ENCODE results near the gene NIPAL4.

- no peak for TF ChIP-seq CTCF (IDR thresholded peaks at IDR 0.05; ENCODE audit: low read depth, low read length, poor library complexity, severe bottlenecking)
- no peak for TF ChIP-seq EZH2phosphoT487 (IDR thresholded peaks at IDR 0.05; ENCODE audit: borderline replicate concordance, low read length)
Measured at GRCh38 chr5:157516626-157517325, 56.8 kb downstream of the NIPAL4 start.

Measured in DOHH2 (cell line).